Activated CD8-positive, alpha-beta T cell treated with anti-CD3 and anti-CD28 coated beads for 36 hours (primary cell): ENCODE data around the gene GTPBP10. TPM values are rescaled to one million over a fixed set of nuclear protein-coding genes. Genes with fewer than 3 reads are reported as not detected.

Experiments
- ATAC-seq: fragments of 200-7000 bp; cut with Tn5 transposase; one replicate; pipeline ENCODE4 v1.10.0; 2021; ENCODE audit warnings: mild to moderate bottlenecking, moderate library complexity
- CTCF ChIA-PET: fragments of 350-600 bp; sonication (Branson Sonifier 250); formaldehyde crosslinking; loops from one replicate; lab custom pipeline; 2021; ENCODE audit warnings: antibody characterized with exemption; lab: Charles Lee
- POLR2A ChIA-PET: fragments of 350-600 bp; sonication (Branson Sonifier 250); formaldehyde crosslinking; loops from one replicate; lab custom pipeline; 2021; ENCODE audit warnings: antibody characterized with exemption; lab: Charles Lee
- DNase-seq: peaks from one replicate; pipeline ENCODE4 v3.0.0-alpha.2; 2020
- H3K27ac Mint-ChIP-seq: one replicate; pipeline ENCODE4 v1.8.0; 2021; ENCODE audit warnings: mild to moderate bottlenecking, mixed read lengths
- H3K27me3 Mint-ChIP-seq: one replicate; pipeline ENCODE4 v1.8.0; 2021; ENCODE audit warnings: mixed read lengths
- H3K36me3 Mint-ChIP-seq: one replicate; pipeline ENCODE4 v1.8.0; 2021; ENCODE audit warnings: low read depth, mixed read lengths
- H3K4me1 Mint-ChIP-seq: one replicate; pipeline ENCODE4 v1.8.0; 2021; ENCODE audit warnings: low read depth, mixed read lengths
- H3K4me3 Mint-ChIP-seq: one replicate; pipeline ENCODE4 v1.8.0; 2021; ENCODE audit warnings: mild to moderate bottlenecking, moderate library complexity, mixed read lengths
- H3K9me3 Mint-ChIP-seq: one replicate; pipeline ENCODE4 v1.8.0; 2021; ENCODE audit warnings: mixed read lengths
- intact Hi-C: fragments of 100-400 bp; cut with micrococcal nuclease; formaldehyde crosslinking; loops from one replicate; pipeline ENCODE4 v1.10.0; 2022
- total RNA-seq, 2 experiments: library from RNA; stranded (reverse); gene quantifications; one replicate each; pipeline ENCODE4 v1.2.3, GENCODE V29; 2021
- TF ChIP-seq, protein P1 (sequence below): fragments of 200-600 bp; IDR thresholded peaks from one replicate; pipeline ENCODE4 v1.8.0; 2022; ENCODE audit warnings: antibody characterized with exemption, mild to moderate bottlenecking

Gene GTPBP10
- total RNA-seq, 2 experiments from 2014 or later: 47.9 to 48.1 TPM

DNA sequence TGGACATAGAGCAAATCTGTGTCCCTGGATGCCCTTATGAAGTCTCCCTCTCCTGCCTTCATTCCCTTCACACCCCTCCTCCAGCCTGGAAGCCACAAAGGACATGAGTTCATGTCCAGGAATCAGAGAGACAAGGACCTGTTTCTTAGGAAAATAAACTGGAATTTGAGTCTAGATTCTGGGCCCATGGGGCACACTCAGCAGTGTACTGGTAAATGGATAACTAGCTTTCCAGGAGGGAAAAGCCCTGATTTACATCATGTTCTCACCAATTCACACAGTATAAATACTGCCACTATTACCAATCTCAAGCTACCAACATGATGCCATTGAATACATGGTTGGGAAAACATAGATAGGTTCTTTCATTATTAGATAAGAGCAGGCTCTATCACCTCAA is 35.3 kb upstream of the GTPBP10 start:
- Mint-ChIP-seq H3K4me1 (no peaks in the 10 kb centered on the region), H3K27ac (no peak overlapping the region), H3K4me3 (no peak overlapping the region), H3K27me3 (peaks cover 13% of the 10 kb centered on the region), H3K9me3 (no peaks in the 10 kb centered on the region), H3K36me3 (no peaks in the 10 kb centered on the region)
- TF ChIP-seq, protein P1, sequence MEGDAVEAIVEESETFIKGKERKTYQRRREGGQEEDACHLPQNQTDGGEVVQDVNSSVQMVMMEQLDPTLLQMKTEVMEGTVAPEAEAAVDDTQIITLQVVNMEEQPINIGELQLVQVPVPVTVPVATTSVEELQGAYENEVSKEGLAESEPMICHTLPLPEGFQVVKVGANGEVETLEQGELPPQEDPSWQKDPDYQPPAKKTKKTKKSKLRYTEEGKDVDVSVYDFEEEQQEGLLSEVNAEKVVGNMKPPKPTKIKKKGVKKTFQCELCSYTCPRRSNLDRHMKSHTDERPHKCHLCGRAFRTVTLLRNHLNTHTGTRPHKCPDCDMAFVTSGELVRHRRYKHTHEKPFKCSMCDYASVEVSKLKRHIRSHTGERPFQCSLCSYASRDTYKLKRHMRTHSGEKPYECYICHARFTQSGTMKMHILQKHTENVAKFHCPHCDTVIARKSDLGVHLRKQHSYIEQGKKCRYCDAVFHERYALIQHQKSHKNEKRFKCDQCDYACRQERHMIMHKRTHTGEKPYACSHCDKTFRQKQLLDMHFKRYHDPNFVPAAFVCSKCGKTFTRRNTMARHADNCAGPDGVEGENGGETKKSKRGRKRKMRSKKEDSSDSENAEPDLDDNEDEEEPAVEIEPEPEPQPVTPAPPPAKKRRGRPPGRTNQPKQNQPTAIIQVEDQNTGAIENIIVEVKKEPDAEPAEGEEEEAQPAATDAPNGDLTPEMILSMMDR: no peak
- ATAC-seq: no peak
- ChIA-PET CTCF (interaction anchor here (1.2 to 3.3 kb wide), 5 partner anchors 8 to 117 kb away, joined by 3 to 37 read pairs (median 6); partner anchors contain the start of gene GTPBP10), POLR2A (no interaction called here)
- intact Hi-C loops: loop anchor here (5.0 kb wide), 1 partner anchor 116 kb away; no protein-coding TSS in a partner anchor
- DNase-seq: no peak

DNA sequence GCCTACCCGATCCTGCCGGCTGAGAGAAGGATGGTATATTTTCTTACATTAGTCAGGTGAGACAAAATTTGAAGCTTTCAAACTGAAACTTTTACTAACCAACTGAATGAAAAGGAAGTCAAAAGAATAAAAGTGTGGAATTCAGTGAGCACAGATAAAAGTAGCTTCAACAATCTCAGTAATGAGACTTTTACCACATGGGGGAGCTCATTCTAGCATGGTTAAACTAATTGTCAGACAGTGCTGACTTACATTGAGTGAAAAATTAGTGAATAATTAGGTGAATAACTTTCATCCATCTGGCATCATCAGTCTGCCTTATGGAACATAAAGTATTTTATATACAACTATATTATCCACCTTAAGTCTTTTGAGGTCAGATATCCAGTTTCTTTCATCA is 33.8 kb upstream of the GTPBP10 start:
- no peak overlapping the region for H3K4me3 Mint-ChIP-seq
- CTCF ChIA-PET: interaction anchor here (0.8 to 3.3 kb wide), 6 partner anchors 8 to 116 kb away, joined by 3 to 37 read pairs (median 5); partner anchors contain the start of genes FAM237B and GTPBP10
- no peak for ATAC-seq
- H3K36me3 Mint-ChIP-seq: no peaks in the 10 kb centered on the region
- TF ChIP-seq, protein P1: peak; percentile 28
- H3K9me3 Mint-ChIP-seq: no peaks in the 10 kb centered on the region
- POLR2A ChIA-PET: no interaction called here
- peaks cover 20% of the 10 kb centered on the region for H3K27me3 Mint-ChIP-seq
- DNase-seq: no peak
- H3K4me1 Mint-ChIP-seq: no peaks in the 10 kb centered on the region
- intact Hi-C loops: loop anchor here (5.0 kb wide), 1 partner anchor 115 kb away; no protein-coding TSS in a partner anchor
- H3K27ac Mint-ChIP-seq: no peak overlapping the region

DNA sequence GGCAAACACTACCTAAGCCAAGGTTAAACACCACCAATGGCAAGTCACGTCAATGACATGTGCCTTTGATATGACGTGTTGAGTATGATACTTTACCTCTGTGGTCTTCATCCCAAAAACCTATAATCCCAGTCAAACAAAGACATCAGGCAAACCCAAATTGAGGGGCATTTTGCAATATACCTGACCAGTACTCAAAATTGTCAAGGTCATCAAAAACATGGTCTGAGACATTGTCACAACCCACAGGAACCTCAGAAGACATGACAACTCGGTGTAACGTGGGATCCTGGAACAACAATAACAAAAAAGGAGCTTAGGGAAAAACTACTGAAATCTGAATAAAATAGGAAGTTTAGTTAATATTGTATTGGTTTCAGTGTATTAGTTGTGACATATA is 32.6 kb upstream of the GTPBP10 start:
- Mint-ChIP-seq H3K4me1 (no peaks in the 10 kb centered on the region), H3K9me3 (no peaks in the 10 kb centered on the region), H3K27ac (no peak overlapping the region), H3K4me3 (no peak overlapping the region), H3K27me3 (peaks cover 22% of the 10 kb centered on the region), H3K36me3 (no peaks in the 10 kb centered on the region)
- ATAC-seq (no peak), DNase-seq (no peak)
- POLR2A ChIA-PET: no interaction called here
- intact Hi-C loops: loop anchor here (5.0 kb wide), 1 partner anchor 113 kb away; no protein-coding TSS in a partner anchor
- CTCF ChIA-PET: interaction anchor here (3.3 kb wide), 1 partner anchor 114 kb away, joined by 37 read pairs; no protein-coding TSS in a partner anchor
- TF ChIP-seq, protein P1: no peak

DNA sequence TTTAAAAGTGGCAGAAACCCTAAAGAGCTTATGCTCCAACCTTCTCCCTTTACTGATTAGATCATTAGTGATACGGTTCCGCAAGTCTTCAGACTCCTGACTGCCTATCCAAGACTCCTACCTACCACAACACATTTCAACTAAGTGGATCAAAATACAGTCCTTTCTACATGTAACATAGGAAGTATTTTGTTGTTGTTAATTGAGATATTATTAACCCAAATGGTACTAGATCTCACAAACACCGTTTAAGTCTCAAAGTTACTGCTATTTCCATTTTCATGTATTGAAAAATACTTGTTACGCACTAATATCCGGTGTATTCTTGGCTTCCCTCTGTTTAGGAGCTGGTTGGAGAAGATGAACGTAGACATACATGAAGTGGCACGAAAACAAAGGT is 26.5 kb upstream of the GTPBP10 start:
- H3K27ac Mint-ChIP-seq: no peak overlapping the region
- intact Hi-C loops: no loop called here
- H3K4me1 Mint-ChIP-seq: peaks cover 10% of the 10 kb centered on the region
- TF ChIP-seq, protein P1: no peak
- ChIA-PET CTCF (no interaction called here), POLR2A (no interaction called here)
- H3K36me3 Mint-ChIP-seq: no peaks in the 10 kb centered on the region
- ATAC-seq (no peak), DNase-seq (no peak)
- H3K4me3 Mint-ChIP-seq: no peak overlapping the region
- peaks cover 51% of the 10 kb centered on the region for H3K27me3 Mint-ChIP-seq
- no peaks in the 10 kb centered on the region for H3K9me3 Mint-ChIP-seq

DNA sequence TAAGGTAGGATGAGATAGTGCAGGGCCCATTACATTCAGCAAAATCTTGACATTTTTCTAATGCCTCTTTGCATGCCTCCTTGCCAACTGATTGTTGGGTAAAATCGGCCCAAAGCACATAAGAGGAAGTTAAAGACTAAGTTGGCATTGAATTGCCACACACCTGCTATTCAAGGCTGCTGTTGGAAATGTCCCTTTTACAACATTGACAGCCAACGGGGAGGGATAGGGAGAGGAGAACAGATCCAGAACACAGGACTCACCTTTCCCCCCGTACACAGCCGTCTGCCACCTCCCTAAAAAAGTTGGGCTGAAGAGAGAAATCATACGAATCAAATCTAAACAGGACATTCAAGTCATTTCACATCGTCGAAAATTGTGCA is 26.1 kb upstream of the GTPBP10 start:
- ATAC-seq: no peak
- Mint-ChIP-seq H3K4me3 (peak overlapping the region; percentile 22), H3K9me3 (no peaks in the 10 kb centered on the region), H3K36me3 (no peaks in the 10 kb centered on the region), H3K27ac (no peak overlapping the region), H3K4me1 (peaks cover 10% of the 10 kb centered on the region), H3K27me3 (peaks cover 47% of the 10 kb centered on the region)
- no peak for DNase-seq
- ChIA-PET CTCF (interaction anchor here (1.4 kb wide), 1 partner anchor 8 kb away, joined by 4 read pairs; no protein-coding TSS in a partner anchor), POLR2A (no interaction called here)
- intact Hi-C loops: no loop called here
- TF ChIP-seq, protein P1: no peak
